HL-60/S4 treated with retinoic acid at 250 ng/mL for 4 days and 3 days (cell line): Measurements from ENCODE around the gene MEIS1.

Experiments used
- in situ Hi-C: fragments of 300-500 bp; cut with MboI; formaldehyde crosslinking; loops from 2 replicates; pipeline ENCODE4 v1.7.0; 2022; ENCODE audit warnings: low sequenced_read_pairs

MEIS1 gene

GRCh38 chr2:66579186-66580126, 144.5 kb downstream of the MEIS1 start:
- in situ Hi-C loops = no loop called here

DNA sequence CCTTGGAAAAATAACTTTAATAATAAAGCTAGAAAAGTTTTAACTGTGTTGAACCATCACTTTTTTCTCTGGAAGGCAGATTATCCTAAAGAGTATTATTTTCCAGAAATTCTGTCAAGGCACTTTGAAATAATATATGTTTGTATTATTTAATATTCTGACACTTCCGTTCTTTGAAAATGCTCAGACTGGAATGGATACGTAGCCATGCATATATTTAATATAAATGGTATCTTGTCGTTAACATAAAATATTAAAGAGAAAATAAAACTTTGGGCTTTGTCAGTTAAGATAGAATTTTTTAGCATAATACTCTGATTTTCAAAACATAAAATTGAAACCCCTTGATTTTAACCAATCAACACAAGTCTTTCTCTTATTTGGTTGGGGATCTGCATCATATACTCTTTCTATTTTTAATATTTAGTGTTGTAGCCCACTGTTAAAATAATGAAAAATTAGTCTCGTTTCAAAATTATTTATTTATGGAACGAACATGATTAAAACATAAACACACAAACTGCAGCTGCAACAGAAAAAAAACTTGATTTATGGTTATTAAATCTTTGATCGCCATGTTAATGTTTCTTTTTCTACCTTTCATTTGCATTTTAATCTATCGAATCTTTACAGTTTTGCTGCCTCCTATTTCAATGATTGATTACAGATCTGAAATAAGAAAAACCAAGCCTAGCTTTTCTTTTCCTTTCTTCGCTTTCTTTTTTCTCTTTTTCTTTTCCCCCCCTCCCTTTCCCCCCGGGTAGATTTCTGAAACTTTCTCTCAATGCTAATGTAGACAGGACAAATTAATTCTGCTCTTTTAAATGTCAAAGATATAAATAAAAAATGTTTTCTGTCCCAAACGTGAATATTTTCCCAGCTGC, 145.5 kb downstream of the MEIS1 start:
- in situ Hi-C loops = no loop called here

DNA sequence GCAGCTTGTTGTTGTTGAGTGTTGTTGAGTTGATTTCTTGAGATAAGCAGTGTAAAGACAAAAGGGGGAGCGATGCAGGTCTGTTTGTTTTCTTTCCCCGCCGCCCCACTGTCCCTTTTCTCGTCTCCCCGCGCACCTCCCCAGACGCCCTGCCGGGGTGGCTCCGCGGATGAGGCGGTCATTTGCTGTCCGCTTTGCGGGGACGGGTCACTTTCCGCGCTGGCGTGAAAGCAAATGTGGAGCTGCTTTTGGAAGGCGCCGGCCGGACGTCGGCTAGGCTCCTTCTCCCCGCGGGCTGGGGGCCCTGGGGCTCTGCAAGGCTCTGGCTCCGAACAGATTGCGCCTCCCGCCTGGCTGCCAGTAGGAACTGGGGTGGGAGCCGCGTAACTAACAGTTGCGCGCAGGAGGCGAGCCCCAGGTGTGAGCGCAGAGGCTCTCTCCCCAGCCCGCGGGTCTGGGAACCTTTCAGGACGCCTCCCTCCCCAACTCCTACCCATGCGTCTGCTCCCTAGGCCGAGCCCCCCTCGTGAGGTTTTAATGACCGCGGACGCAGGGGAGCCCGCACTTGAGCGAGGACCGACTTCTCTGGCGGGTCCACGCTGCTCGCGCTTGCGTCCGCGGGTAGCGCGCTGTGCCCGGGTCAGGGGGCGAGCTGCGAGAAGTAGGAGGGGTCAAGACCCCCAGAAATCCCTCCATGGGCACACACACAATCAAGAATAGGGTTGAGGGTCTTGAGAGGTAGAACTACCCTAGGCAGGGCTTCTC, 146.6 kb downstream of the MEIS1 start:
- in situ Hi-C loops = no loop called here

DNA sequence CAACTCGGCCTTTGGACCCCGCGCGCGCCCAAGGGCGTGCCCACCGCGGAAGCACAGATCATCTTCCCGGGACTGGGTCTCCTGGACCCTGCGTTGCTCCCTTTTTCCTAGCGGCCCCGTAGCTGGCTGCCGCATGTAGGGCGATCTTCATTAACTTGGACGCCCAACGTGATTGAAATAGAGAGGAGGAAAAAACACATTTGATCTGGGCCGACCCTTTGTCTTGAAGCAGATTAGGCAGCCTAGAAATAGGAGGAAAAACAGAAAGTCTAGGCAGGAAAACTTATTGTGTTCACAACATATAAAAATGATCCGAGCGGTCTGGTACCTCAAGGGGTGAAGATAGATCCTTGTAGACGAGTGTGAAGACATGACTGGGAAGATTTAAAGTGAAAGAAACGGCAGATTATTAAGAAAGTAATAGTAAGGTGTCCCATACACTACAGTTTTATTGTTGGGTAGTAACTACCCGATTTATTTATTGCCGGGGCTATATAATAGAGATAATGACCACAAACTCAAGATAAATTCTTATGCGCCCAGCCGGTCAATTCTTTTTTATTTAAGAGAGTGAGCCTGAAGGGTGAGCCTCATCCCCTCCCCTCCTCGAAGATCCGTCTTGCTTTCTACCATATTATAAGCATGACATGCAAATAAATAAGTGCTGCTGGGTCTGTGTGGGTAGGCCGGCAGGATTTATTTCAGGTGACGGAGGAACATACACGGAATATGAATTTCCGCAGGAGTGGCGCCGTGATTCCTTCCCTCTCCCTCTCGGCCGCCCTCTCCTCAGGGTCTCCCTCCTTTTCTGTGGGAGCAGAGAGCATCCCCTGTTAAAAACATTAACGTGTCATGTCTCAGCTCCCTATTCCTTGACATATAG, 147.4 kb downstream of the MEIS1 start:
- in situ Hi-C loops = no loop called here

DNA sequence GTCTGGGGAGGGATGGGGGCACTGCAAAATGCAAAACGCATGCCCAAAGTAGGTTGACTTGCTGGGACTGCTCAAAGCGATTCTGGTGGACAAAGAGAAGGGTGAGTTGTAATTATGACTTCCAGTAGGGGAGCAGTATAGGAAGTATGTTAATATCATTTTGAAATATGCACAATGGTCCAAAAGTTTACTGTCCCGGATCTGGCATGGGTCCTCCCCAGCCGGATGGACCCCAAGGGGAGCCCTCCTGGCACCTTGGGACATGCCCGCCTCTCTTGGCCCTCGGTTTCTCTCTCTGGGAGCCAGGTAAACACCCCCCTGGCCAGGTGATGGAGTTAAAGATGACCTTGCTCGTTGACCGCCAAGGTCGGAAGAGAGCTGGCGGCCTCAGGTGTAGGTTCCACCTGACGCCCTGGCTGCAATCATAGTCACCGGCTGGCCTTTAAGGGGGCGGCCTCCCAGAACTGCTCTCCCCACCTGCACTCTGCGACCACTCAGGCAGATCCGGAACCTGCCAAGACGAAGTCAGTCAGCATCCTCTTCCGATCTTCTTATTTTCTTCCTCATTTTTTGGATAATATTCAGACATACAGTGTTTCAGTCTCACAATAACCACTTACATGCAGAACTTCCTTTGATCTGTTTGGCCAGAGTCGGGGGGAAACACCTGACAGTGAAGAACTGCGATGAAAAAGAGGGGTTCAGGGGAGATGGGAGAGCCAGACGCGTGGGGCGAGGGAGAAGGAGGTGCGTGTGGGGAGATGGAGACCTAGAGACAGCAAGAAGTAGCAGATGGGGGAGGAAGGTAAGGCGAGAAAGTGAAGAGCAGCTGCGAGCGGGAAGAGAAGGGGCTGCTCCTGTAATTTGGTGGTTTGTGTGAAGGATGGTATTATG, 148.3 kb downstream of the MEIS1 start:
- in situ Hi-C loops = no loop called here

DNA sequence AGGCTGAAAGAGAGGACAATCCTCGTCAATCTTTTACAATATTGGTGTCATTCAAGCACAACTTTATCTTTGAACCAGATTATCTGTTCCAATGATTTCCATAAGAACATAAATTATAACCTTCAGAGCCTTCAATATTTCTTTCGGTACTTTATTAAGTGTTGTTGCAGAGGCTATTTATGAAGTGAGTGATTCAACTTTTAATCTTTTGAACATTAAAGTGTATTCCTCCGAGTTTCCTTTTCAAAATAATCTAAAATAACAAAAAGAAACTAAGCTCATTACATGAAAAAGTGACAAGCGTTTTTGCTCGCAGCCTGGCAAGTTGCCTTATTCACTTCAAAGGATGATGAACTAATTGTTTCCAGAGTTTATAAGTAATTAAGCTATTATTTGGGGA, 149.0 kb downstream of the MEIS1 start:
- in situ Hi-C loops = no loop called here

DNA sequence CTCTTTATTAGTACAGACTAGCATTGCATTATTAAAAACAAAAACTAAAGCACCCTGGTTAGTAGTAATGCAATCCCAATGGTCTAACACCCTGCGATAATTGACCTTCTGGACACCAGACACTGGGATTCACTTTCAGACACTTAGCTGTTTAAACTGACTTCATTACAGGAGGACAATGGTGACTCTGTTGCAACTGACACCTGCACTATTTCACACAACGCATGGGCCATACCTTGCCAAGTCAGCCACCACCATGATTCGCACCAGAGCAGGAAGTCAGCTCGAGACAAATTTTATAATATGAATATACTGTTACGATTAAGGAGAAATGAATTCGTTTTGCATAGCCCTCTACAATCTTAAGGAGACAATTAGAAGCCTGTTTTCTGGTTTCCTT, 150.7 kb downstream of the MEIS1 start:
- in situ Hi-C loops = no loop called here

- in situ Hi-C loops = no loop called here
Observed at GRCh38 chr2:66587216-66587615, 152.3 kb downstream of the MEIS1 start.

DNA sequence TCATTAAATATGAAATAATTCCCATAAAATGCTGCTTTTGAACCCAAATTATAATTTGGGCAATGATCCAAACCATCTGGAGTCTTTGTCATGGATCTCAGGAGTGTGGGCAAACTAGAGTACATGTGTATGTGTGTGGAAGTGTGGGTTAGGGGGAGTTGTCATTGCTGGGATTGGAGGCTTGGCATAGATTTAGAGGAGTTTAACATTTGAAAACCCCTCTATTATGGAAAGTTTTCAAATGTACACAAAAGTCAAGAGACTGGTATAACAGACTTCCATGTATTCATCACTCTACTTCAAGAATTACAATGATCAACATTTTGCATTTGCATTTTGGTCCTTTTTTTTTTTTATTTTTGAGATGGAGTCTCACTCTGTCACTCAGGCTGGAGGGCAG, 159.1 kb downstream of the MEIS1 start:
- in situ Hi-C loops = no loop called here

- in situ Hi-C loops = no loop called here
Observed at GRCh38 chr2:66595556-66595955, 160.6 kb downstream of the MEIS1 start.

GRCh38 chr2:66596256-66596655, 161.3 kb downstream of the MEIS1 start:
- in situ Hi-C loops = no loop called here

DNA sequence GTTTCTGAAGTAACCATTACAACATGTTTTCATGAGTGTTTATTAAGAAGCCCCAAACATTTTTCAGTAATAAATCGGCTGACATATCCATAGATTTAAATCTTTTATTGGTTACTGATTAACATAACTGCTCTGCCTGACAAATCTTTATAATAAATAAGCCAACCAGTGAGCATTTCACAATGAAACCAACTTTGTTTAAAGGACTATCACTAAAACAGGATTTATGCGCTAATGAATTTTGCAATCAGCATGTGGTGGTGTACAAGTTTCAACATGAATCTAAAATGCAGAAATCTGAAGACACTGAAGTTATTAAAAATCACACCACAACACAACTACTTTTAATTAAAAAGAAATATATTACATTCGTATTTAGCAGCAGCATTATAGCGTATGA, 166.7 kb downstream of the MEIS1 start:
- in situ Hi-C loops = no loop called here

DNA sequence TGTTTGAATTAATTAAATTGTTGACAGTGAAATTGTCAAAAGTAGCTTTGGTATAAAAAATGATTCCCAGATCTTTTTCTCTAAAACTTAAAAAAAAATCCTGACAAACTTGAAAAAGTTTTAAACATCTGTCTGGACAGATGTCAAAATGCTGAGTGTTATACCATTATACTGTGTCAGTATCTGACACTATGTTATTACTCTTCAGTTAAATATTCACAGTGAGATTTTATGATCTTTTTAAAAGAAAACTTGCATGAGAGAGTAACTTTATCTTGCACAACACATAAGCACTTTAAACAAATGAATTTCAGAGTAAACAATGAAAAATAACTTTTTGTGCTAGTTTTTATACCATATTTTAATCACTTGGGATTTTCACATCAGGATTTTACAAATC, 167.4 kb downstream of the MEIS1 start:
- in situ Hi-C loops = no loop called here

GRCh38 chr2:66604326-66604725, 169.4 kb downstream of the MEIS1 start:
- in situ Hi-C loops = no loop called here

DNA sequence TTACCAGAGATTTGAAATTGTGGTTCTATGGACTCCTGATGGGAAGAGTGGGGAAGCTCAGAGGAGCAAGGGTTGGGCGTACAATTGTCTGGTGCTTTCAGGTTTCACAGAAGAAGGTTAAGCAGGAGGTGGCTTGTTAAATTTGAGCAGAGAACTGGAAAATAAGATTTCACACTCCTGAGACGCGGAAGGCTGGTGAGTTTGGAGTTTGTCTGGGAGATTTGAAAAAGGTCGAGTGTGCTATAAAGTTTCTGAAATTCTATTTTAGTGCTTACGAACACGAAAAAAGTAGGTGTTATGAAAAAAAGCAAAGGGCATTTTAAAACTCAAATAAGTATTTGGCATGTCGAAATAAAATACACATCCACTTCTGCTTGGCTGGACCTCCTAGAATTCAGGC, 170.1 kb downstream of the MEIS1 start:
- in situ Hi-C loops = no loop called here

DNA sequence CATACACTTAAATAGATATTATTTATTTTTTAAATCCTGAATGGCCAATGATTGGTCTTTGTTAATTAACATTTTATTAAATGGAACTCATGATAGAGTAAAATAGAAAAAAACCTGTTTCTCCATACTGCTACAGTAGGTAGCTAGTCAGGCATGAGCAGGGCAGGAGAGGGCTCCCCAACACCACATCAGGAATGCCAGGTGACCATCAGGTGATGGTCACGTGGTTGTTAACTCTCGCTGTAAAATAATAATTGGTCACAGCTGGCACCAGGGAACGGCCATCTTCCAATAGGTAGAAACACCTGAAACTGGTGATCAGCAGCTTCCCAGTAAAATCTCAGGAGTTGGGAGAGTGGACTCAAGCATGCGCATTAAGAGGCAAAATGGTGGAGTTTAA, 172.2 kb downstream of the MEIS1 start:
- in situ Hi-C loops = no loop called here
